Endothelial cell (in vitro differentiated cells): ENCODE results near the gene SPATA32. TPM values are rescaled to one million over a fixed set of nuclear protein-coding genes. Genes with fewer than 3 reads are reported as not detected.

Experiments
- DNase-seq: peaks from one replicate; pipeline ENCODE4 v3.0.0; 2021; ENCODE audit warnings: low spot score
- H3K27ac Mint-ChIP-seq: one replicate; pipeline ENCODE4 v1.8.0; 2021; ENCODE audit warnings: mixed read lengths, inconsistent platforms; ENCODE audit not compliant: unreplicated experiment
- H3K27me3 Mint-ChIP-seq: one replicate; pipeline ENCODE4 v1.8.0; 2021; ENCODE audit warnings: mild to moderate bottlenecking, moderate library complexity, mixed read lengths, inconsistent platforms; ENCODE audit not compliant: unreplicated experiment
- H3K36me3 Mint-ChIP-seq: one replicate; pipeline ENCODE4 v1.8.0; 2021; ENCODE audit warnings: mild to moderate bottlenecking, low read depth, mixed read lengths, inconsistent platforms; ENCODE audit not compliant: unreplicated experiment
- H3K4me1 Mint-ChIP-seq: one replicate; pipeline ENCODE4 v1.8.0; 2021; ENCODE audit warnings: mild to moderate bottlenecking, mixed read lengths, inconsistent platforms; ENCODE audit not compliant: unreplicated experiment
- H3K4me3 Mint-ChIP-seq: one replicate; pipeline ENCODE4 v1.8.0; 2021; ENCODE audit warnings: mild to moderate bottlenecking, mixed read lengths, inconsistent platforms; ENCODE audit not compliant: unreplicated experiment
- H3K9me3 Mint-ChIP-seq: one replicate; pipeline ENCODE4 v1.8.0; 2021; ENCODE audit warnings: mixed read lengths, inconsistent platforms; ENCODE audit not compliant: unreplicated experiment
- total RNA-seq: library from RNA; stranded (reverse); fragmentation: NEBNext Ultra II Directional; extraction: Animal tissue kit (Norgen Biotek cat#: 25700); gene quantifications from one replicate; pipeline ENCODE4 v1.2.1, GENCODE V29; 2021; ENCODE audit not compliant: unreplicated experiment
- TF ChIP-seq, protein P1 (sequence below): fragments of 200-600 bp; sonication (generic); IDR thresholded peaks from one replicate; pipeline ENCODE4 v1.5.0; 2021; ENCODE audit warnings: antibody characterized with exemption; ENCODE audit not compliant: unreplicated experiment

Gene SPATA32
- total RNA-seq, 1 donor from 2014 or later = not detected

DNA sequence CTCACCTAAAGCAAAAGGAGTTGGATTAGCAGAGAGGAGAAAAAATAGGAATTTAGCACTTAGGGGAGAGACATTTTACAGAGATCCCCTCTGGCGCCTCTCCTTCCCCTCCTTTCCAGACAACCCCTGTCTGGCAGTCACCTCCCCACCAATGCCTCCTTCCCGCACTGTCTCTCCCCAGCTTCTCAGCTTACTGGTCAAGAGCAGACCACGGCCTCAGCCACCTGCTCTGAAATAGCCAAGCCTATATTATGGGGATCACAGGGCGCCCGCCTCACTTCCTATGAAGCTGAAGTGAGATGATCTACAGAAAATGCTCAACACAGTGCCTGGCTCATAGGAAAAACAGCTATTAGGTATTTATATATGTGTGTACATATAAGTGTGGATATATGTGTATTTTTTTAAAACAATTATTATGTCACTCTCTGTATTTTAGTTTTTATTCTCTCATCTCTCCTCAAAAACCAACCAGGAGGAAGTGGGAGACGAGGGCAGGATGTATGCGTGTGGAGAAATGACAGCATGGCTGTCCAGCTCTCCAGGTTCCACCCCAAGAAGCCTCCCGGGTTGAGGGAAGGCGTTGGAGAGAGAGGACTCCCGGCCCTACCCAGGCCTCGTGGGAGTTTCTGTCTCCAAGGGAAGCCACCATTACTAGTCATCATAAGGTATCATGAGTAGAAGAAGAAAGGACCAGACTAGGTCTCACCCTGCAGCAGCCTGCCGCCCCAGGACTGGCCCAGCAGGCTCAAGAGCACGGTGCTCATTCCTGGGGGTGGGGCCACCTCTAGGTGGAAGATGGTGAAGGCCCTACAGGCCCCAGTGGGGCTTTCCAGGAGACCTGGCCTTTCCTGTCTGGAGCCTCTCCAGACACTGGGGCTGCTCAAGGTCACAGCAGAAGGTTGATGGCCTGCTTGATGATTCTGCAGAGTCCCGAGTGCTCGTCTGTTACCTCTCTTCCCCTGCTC lies 27.7 kb upstream of the SPATA32 start:
- TF ChIP-seq, protein P1, sequence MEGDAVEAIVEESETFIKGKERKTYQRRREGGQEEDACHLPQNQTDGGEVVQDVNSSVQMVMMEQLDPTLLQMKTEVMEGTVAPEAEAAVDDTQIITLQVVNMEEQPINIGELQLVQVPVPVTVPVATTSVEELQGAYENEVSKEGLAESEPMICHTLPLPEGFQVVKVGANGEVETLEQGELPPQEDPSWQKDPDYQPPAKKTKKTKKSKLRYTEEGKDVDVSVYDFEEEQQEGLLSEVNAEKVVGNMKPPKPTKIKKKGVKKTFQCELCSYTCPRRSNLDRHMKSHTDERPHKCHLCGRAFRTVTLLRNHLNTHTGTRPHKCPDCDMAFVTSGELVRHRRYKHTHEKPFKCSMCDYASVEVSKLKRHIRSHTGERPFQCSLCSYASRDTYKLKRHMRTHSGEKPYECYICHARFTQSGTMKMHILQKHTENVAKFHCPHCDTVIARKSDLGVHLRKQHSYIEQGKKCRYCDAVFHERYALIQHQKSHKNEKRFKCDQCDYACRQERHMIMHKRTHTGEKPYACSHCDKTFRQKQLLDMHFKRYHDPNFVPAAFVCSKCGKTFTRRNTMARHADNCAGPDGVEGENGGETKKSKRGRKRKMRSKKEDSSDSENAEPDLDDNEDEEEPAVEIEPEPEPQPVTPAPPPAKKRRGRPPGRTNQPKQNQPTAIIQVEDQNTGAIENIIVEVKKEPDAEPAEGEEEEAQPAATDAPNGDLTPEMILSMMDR = no peak
- H3K9me3 Mint-ChIP-seq = no peaks in the 10 kb centered on the region
- DNase-seq = no peak
- H3K27me3 Mint-ChIP-seq = peaks cover 6% of the 10 kb centered on the region
- H3K27ac Mint-ChIP-seq = peak overlapping the region; percentile 30
- no peaks in the 10 kb centered on the region for H3K4me1 Mint-ChIP-seq
- H3K36me3 Mint-ChIP-seq = peaks cover 10% of the 10 kb centered on the region
- no peak overlapping the region for H3K4me3 Mint-ChIP-seq

DNA sequence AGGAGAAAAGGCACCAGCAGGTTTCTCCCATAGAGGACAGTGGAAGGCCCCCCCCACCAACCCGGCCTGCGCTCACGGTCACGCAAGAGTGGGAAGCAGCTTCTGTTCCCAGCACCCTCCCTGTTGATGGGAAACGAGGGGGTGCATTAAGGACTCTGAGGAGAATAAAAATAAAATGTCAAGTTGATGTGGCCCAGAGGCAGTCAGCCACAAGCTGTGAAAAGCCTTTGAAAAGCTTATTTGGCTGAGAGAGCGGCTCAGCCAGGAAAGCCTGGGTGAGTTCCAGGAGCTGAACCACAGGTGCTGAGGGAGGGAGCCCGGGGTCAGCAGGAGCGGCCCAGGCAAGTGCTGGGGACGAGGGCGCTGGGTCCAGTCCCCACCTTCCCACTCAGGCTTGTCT lies 26.9 kb upstream of the SPATA32 start:
- peaks cover 5% of the 10 kb centered on the region for H3K27me3 Mint-ChIP-seq
- peaks cover 16% of the 10 kb centered on the region for H3K36me3 Mint-ChIP-seq
- no peaks in the 10 kb centered on the region for H3K9me3 Mint-ChIP-seq
- H3K4me3 Mint-ChIP-seq = no peak overlapping the region
- no peak overlapping the region for H3K27ac Mint-ChIP-seq
- TF ChIP-seq, protein P1 = no peak
- no peaks in the 10 kb centered on the region for H3K4me1 Mint-ChIP-seq
- DNase-seq = no peak

- Mint-ChIP-seq H3K36me3 (peaks cover 16% of the 10 kb centered on the region), H3K27me3 (peaks cover 4% of the 10 kb centered on the region), H3K4me1 (no peaks in the 10 kb centered on the region), H3K9me3 (no peaks in the 10 kb centered on the region), H3K27ac (no peak overlapping the region), H3K4me3 (no peak overlapping the region)
- no peak for DNase-seq
- TF ChIP-seq, protein P1 = no peak
Measured at GRCh38 chr17:45287526-45288500, 25.9 kb upstream of the SPATA32 start.

GRCh38 chr17:45286286-45286685 lies 24.4 kb upstream of the SPATA32 start:
- Mint-ChIP-seq H3K36me3 (peaks cover 16% of the 10 kb centered on the region), H3K27ac (no peak overlapping the region), H3K27me3 (peaks cover 2% of the 10 kb centered on the region), H3K4me1 (no peaks in the 10 kb centered on the region), H3K4me3 (peak overlapping the region; percentile 37), H3K9me3 (no peaks in the 10 kb centered on the region)
- TF ChIP-seq, protein P1 = no peak
- DNase-seq = no peak
